DND-41 (cell line): Measurements from ENCODE around the gene GALNTL6.

Source experiments
- EZH2 ChIP-seq: IDR thresholded peaks from 3 replicates; pipeline ENCODE4 v1.6.1; 2012; ENCODE audit warnings: borderline replicate concordance, low read depth, mild to moderate bottlenecking, moderate library complexity, low read length, inconsistent platforms; ENCODE audit not compliant: severe bottlenecking
- TF ChIP-seq, protein P1 (sequence below): IDR thresholded peaks from 2 replicates; pipeline ENCODE4 v1.5.1; 2012; ENCODE audit warnings: borderline replicate concordance, low read length, moderate library complexity, mild to moderate bottlenecking; ENCODE audit not compliant: poor library complexity, severe bottlenecking; ENCODE audit errors: extremely low read depth

DNA sequence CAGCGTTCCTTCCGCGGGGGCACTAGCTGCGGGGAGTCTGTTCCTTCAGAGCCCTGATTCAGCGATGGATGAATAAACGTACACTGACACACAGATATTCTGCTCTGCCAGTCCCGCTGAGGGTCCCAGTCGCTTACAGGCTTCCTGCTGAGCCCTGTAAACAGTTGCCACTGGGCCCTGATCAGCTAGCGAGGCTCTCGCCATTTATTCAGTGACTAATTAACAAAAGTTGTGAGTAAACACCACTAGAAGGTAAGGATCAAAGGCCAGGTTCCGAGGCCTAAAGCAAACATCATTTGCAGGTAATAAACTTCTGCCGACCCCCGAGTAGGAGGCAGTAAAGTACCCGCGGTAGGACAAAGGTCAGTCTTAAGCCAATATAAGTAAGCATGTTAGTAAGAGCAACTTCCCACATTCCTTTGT is 912.8 kb downstream of the GALNTL6 start:
- TF ChIP-seq, protein P1, sequence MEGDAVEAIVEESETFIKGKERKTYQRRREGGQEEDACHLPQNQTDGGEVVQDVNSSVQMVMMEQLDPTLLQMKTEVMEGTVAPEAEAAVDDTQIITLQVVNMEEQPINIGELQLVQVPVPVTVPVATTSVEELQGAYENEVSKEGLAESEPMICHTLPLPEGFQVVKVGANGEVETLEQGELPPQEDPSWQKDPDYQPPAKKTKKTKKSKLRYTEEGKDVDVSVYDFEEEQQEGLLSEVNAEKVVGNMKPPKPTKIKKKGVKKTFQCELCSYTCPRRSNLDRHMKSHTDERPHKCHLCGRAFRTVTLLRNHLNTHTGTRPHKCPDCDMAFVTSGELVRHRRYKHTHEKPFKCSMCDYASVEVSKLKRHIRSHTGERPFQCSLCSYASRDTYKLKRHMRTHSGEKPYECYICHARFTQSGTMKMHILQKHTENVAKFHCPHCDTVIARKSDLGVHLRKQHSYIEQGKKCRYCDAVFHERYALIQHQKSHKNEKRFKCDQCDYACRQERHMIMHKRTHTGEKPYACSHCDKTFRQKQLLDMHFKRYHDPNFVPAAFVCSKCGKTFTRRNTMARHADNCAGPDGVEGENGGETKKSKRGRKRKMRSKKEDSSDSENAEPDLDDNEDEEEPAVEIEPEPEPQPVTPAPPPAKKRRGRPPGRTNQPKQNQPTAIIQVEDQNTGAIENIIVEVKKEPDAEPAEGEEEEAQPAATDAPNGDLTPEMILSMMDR, result no peak
- no peak for TF ChIP-seq EZH2
